Ovary (tissue), 9 donors: Measurements from ENCODE around the gene SH3D21. TPM values are rescaled to one million over a fixed set of nuclear protein-coding genes. Genes with fewer than 3 reads are reported as not detected.
A peak's percentile ranks its signal among the peaks of the same experiment; 100 is the strongest.

ENCODE experiments used
- DNase-seq, 5 donors: peaks; one replicate each; pipeline ENCODE4 v3.0.0-alpha.2; 2019 to 2020
- H3K27ac ChIP-seq, 2 donors: fragments of 200-600 bp; one replicate each; pipeline versions ENCODE4 v1.5.1 to v1.8.0; 2019 to 2022
- H3K27me3 ChIP-seq: fragments of 200-600 bp; one replicate; pipeline ENCODE4 v1.8.0; 2022
- H3K36me3 ChIP-seq: fragments of 200-600 bp; sonication (generic); one replicate; pipeline ENCODE4 v1.5.1; 2019
- H3K4me1 ChIP-seq: one replicate; pipeline ENCODE4 v1.8.1; 2013; ENCODE audit warnings: mild to moderate bottlenecking, moderate library complexity; ENCODE audit not compliant: insufficient read depth
- H3K4me3 ChIP-seq: fragments of 200-600 bp; sonication (generic); one replicate; pipeline ENCODE4 v1.5.1; 2017
- H3K9me3 ChIP-seq, 2 donors: fragments of 200-600 bp in 1 of 2; sonication (generic) in 1 of 2; one replicate each; pipeline versions ENCODE4 v1.5.1 to v1.8.1; 2013 to 2019; ENCODE audit warnings: mild to moderate bottlenecking in 1 of 2, moderate library complexity in 1 of 2
- EP300 ChIP-seq: sonication (generic); formaldehyde crosslinking; IDR thresholded peaks from one replicate; pipeline ENCODE4 v1.6.1; 2017; ENCODE audit warnings: antibody characterized with exemption
- POLR2A ChIP-seq: fragments of 450-650 bp; IDR thresholded peaks from one replicate; pipeline ENCODE4 v1.6.1; 2017; ENCODE audit warnings: antibody characterized with exemption, mild to moderate bottlenecking, moderate library complexity
- WGBS, 3 donors: extraction: QIAGEN DNeasy Blood & Tissue Kit in 1 of 3; methylation state at CpG; one replicate each; pipeline versions ENCODE4 v1.1.5 to v1.1.7; 2013 to 2017; 5-methylcytosine and 5-hydroxymethylcytosine counted together
- intact Hi-C, 4 donors: fragments of 100-400 bp; cut with DNase I; formaldehyde crosslinking; loops; one replicate each; pipeline versions ENCODE4 v1.11.0 to v1.15.1; 2022 to 2023
- polyA plus RNA-seq, 2 donors: library from polyadenylated mRNA; stranded (reverse); fragments of 200-250 nt in 1 of 2; fragments of 350-450 nt in 1 of 2; fragmentation: Illumina TruSeq in 1 of 2; extraction: RNeasy Lipid Tissue Mini Kit (QIAGEN cat#74804) in 1 of 2; gene quantifications; one replicate each; pipeline ENCODE4 v1.2.3, GENCODE V29; 2013 to 2014
- total RNA-seq, 7 donors: library from RNA; depleted of rRNA in 2 of 7; stranded (reverse); fragments of >200 nt in 2 of 7; fragmentation: NEBNext Ultra II Directional in 3 of 7; extraction: Animal tissue kit (Norgen Biotek cat#: 25700) in 3 of 7; gene quantifications; one replicate each; pipeline versions ENCODE4 v1.1.0 to v1.2.4, GENCODE V29; 2016 to 2023
- TF ChIP-seq, protein P1 (sequence below), 3 donors: fragments of 450-650 bp in 2 of 3; fragments of 200-600 bp in 1 of 3; IDR thresholded peaks; one replicate each; pipeline versions ENCODE4 v1.5.1 to v1.8.0; 2016 to 2022; ENCODE audit warnings: antibody characterized with exemption in 3 of 3, mild to moderate bottlenecking in 1 of 3
- donor health status: DM: no; HTN: no; CAD: no; lungs with moderate emphysema.
- donor health status: DM: no; HTN: no; CAD: no.
- donor health status: Bipolar disorder and iron deficiency.
- donor health status: DM: yes; HTN: yes; CAD: no.
- donor health status: DM: no; HTN: no; CAD: no.
- donor health status: DM: yes; HTN: yes; CAD: no.

Gene SH3D21
- total and polyA plus RNA-seq, 9 donors, result 1.9 to 22.6 (median 8.7) TPM

DNA sequence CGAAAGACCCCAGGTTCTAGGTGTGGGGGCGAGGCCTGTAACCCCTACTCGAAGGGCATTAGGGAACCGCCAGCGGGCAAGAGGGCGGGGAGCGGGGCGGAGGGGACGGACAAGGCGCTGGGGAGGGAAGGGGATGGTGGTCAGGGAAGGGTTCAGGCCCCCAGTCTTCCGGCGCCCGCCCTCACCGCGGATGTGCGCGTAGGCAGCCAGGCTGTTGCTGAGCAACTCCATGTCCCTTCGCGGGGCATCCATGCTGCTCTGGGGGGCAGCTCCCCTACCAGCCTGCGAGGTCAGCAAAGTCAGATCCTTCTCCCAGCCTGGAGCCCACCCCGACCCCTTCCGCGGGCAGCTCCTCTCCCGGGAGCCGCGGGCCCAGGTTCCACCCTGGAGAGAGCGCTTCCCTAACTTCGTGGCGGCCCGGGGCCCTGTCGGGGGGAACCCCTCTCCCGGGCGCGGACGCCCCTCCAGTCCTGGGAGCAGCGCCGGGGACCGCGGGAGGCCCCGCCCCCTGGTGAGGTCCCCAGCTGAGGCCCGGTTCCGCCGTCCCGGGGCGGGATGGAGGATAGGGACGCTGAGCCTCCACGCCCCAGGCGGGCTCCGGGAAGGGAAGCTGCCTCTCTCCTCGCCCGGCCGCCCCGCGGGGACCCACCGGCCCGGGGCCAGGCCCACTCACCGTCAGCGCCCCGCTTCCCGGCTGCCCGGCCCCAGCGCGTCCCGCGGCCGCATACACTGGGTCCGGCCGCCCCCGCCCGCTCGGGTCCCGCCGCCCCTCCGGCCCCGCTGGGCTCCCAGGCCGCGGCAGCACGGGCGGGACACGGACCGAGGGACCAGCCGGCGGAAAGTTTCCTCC, 16.8 kb downstream of the SH3D21 start:
- Histone ChIP-seq H3K4me1 (peaks cover 13% of the 10 kb centered on the region), H3K9me3 (no peaks in the 10 kb centered on the region), H3K36me3 (no peaks in the 10 kb centered on the region), H3K27ac (peak overlapping the region; percentile 72 to 98), H3K4me3 (peak overlapping the region; percentile 65), H3K27me3 (no peaks in the 10 kb centered on the region)
- TF ChIP-seq EP300, result no peak
- TF ChIP-seq POLR2A, result peak; percentile 27
- DNase-seq, result peak; percentile 70 to 82 (median 77)
- 1 to 2% (median 2%) methylated on average over 48 to 83 of the region's 83 CpGs for WGBS, 3 donors
- intact Hi-C loops, result loop anchor here in 3 of 4 donors (5.0 kb wide), 3 partner anchors 44 to 64 kb away; partner anchors contain the start of gene STK40 (in 1 of the 3)

DNA sequence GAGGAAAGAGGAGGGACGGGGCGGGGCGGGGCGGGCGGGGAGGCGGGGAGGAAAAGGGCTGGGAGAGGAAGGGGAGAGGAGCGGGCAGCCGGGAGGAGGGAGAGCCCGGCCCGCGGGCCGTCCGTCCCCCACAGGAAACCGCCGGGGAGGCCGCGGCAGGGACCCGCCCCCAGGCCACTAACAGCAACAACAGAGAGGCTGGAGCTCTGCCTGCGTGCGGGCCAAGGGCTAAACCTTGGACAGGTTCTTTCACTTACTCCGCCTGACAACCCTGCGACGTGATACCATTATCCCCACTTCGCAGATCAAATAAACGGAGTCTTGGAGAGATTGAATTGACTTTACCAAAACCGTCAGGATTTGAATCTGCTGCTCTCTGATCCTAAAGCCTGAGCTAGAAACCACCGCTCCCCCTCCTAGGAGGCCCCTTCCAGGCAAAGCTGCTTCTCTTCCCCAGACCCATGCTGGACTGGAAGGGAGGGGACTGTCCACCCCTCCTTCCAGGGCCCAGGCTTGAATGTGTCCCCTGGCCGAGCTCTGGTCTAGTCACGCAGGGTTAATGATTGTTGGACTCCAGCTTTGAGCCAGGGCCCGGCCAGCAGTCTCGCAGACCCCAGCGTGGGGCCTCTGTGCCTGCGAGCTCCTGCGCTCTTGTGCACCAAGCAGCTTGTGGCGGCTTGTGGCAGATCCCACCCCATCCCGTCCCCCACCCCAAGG, 17.6 kb downstream of the SH3D21 start, which contains the start of gene EVA1B:
TSS of gene EVA1B (minus strand) at position 10 of the 717 bp plus-strand sequence. CDS start 608 bp downstream, outside the sequence.
- Histone ChIP-seq H3K27me3 (no peaks in the 10 kb centered on the region), H3K27ac (peak within 1 kb of the TSS; percentile 72 to 98), H3K4me1 (peaks cover 15% of the 10 kb centered on the region), H3K36me3 (no peaks in the 10 kb centered on the region), H3K9me3 (no peaks in the 10 kb centered on the region), H3K4me3 (peak within 1 kb of the TSS; percentile 65)
- intact Hi-C loops, result loop anchor here in 3 of 4 donors (5.0 kb wide), 3 partner anchors 44 to 64 kb away; partner anchors contain the start of gene STK40 (in 1 of the 3)
- DNase-seq, result peak; percentile 83 to 89 (median 85)
- TF ChIP-seq, protein P1, sequence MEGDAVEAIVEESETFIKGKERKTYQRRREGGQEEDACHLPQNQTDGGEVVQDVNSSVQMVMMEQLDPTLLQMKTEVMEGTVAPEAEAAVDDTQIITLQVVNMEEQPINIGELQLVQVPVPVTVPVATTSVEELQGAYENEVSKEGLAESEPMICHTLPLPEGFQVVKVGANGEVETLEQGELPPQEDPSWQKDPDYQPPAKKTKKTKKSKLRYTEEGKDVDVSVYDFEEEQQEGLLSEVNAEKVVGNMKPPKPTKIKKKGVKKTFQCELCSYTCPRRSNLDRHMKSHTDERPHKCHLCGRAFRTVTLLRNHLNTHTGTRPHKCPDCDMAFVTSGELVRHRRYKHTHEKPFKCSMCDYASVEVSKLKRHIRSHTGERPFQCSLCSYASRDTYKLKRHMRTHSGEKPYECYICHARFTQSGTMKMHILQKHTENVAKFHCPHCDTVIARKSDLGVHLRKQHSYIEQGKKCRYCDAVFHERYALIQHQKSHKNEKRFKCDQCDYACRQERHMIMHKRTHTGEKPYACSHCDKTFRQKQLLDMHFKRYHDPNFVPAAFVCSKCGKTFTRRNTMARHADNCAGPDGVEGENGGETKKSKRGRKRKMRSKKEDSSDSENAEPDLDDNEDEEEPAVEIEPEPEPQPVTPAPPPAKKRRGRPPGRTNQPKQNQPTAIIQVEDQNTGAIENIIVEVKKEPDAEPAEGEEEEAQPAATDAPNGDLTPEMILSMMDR (IDR thresholded peaks at IDR 0.05), result no peak
- no peak for TF ChIP-seq POLR2A
- TF ChIP-seq EP300, result no peak
- 2 to 3% (median 2%) methylated on average over 27 to 36 of the region's 36 CpGs for WGBS, 3 donors

DNA sequence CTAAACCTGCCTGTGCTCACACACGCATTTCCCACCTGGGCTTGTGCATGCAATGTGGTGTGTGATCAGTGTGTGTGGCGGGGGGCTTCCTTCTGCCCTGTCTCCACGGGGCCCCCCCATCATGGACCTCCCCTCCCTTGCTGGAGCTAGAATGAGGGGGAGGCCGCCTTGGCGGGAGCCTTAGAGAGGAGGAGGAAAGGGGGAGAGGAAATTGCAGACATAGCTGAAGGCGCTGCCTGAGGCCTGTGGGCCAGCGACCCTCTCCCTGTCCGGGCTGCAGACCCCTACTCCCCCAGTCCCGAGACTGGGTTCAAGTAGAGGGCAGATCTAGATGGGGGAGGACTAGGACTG, 18.2 kb downstream of the SH3D21 start:
- Histone ChIP-seq H3K4me3 (peak overlapping the region; percentile 65), H3K27ac (peak overlapping the region; percentile 72 to 98), H3K27me3 (no peaks in the 10 kb centered on the region), H3K4me1 (peaks cover 16% of the 10 kb centered on the region), H3K9me3 (no peaks in the 10 kb centered on the region), H3K36me3 (no peaks in the 10 kb centered on the region)
- 3 to 10% (median 6%) methylated on average over 9 of the region's 9 CpGs for WGBS, 3 donors
- TF ChIP-seq, protein P1 (IDR thresholded peaks at IDR 0.05), result no peak
- no peak for TF ChIP-seq EP300
- no peak for TF ChIP-seq POLR2A
- peak in 1 of 5 donors; percentile 57 for DNase-seq
- intact Hi-C loops, result loop anchor here in 3 of 4 donors (5.0 kb wide), 3 partner anchors 43 to 63 kb away; partner anchors contain the start of gene STK40 (in 1 of the 3)

DNA sequence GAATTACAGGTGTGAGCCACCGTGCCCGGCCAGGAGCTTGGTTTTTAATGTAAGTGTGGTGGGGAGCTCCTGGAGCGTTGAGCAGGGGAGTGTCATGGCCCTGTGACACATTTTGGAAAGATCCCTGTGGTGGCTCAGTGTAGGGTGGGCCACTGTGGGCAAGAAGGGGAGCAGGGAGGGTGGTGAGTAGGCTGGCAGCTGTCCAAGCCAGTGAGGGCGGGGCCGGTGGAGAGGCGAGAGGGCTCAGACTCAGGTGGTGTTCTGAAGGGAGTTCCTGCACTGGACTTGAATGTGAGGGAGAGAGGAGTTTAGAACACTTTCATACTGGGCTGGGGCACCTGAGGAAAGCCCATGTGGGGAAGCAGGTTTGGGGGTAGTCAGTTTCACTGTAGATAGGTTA, 20.3 kb downstream of the SH3D21 start:
- Histone ChIP-seq H3K4me1 (peaks cover 11% of the 10 kb centered on the region), H3K4me3 (no peak overlapping the region), H3K27ac (no peak overlapping the region), H3K9me3 (no peaks in the 10 kb centered on the region), H3K36me3 (no peaks in the 10 kb centered on the region), H3K27me3 (no peaks in the 10 kb centered on the region)
- WGBS, 3 donors, result 54 to 60% (median 56%) methylated on average over 6 of the region's 6 CpGs
- intact Hi-C loops, result no loop called here
- no peak for TF ChIP-seq POLR2A
- no peak for TF ChIP-seq EP300
- TF ChIP-seq, protein P1 (IDR thresholded peaks at IDR 0.05), result no peak
- DNase-seq, result peak in 2 of 5 donors; percentile 35 to 60
